Measurements from ENCODE around the gene ZNF586.

The ZNF586 gene

GRCh38 chr19:57825511-57825910 is 56.0 kb downstream of the ZNF586 start:
- DNase-seq: no peak

GRCh38 chr19:57829316-57829715 is 59.8 kb downstream of the ZNF586 start:
- DNase-seq: no peak

- no peak for DNase-seq
Measured at GRCh38 chr19:57830071-57830602, 60.7 kb downstream of the ZNF586 start, which contains the start of gene ZNF587B. Gene ZNF587B, plus strand, starts transcription at chr19:57830299. Its CDS starts 230 bp downstream, at chr19:57830529.

All from NCI-H510A (cell line).